HL-60/S4 (cell line): ENCODE data around the gene PDE3A.

ENCODE experiments used
- in situ Hi-C: fragments of 300-500 bp; cut with MboI; formaldehyde crosslinking; loops from 2 replicates; pipeline ENCODE4 v1.14.3; 2022; ENCODE audit warnings: low sequenced_read_pairs

The PDE3A gene

GRCh38 chr12:20420557-20420956 lies 52.2 kb downstream of the PDE3A start:
- in situ Hi-C loops: no loop called here

- in situ Hi-C loops: no loop called here
These were observed 53.1 kb downstream of the PDE3A start for GRCh38 chr12:20421421-20421820.

- in situ Hi-C loops: no loop called here
These were observed 55.2 kb downstream of the PDE3A start for GRCh38 chr12:20423557-20423956.

- in situ Hi-C loops: no loop called here
These were observed 56.5 kb downstream of the PDE3A start for GRCh38 chr12:20424841-20425240.

- in situ Hi-C loops: no loop called here
These were observed 57.9 kb downstream of the PDE3A start for GRCh38 chr12:20426191-20426590.

GRCh38 chr12:20426957-20427356 lies 58.6 kb downstream of the PDE3A start:
- in situ Hi-C loops: no loop called here

- in situ Hi-C loops: no loop called here
These were observed 61.5 kb downstream of the PDE3A start for GRCh38 chr12:20429852-20430251.

GRCh38 chr12:20432290-20432689 lies 64.0 kb downstream of the PDE3A start:
- in situ Hi-C loops: no loop called here

GRCh38 chr12:20434996-20435395 lies 66.7 kb downstream of the PDE3A start:
- in situ Hi-C loops: no loop called here

GRCh38 chr12:20436316-20436715 lies 68.0 kb downstream of the PDE3A start:
- in situ Hi-C loops: no loop called here

GRCh38 chr12:20438299-20438779 lies 70.0 kb downstream of the PDE3A start:
- in situ Hi-C loops: no loop called here

GRCh38 chr12:20439626-20440025 lies 71.3 kb downstream of the PDE3A start:
- in situ Hi-C loops: no loop called here

- in situ Hi-C loops: no loop called here
These were observed 72.1 kb downstream of the PDE3A start for GRCh38 chr12:20440408-20440807.

- in situ Hi-C loops: no loop called here
These were observed 74.0 kb downstream of the PDE3A start for GRCh38 chr12:20442322-20442721.

- in situ Hi-C loops: no loop called here
These were observed 74.9 kb downstream of the PDE3A start for GRCh38 chr12:20443255-20443654.

- in situ Hi-C loops: no loop called here
These were observed 75.5 kb downstream of the PDE3A start for GRCh38 chr12:20443792-20444191.

- in situ Hi-C loops: no loop called here
These were observed 76.3 kb downstream of the PDE3A start for GRCh38 chr12:20444595-20445170.

- in situ Hi-C loops: no loop called here
These were observed 77.3 kb downstream of the PDE3A start for GRCh38 chr12:20445687-20446086.

GRCh38 chr12:20446836-20447235 lies 78.5 kb downstream of the PDE3A start:
- in situ Hi-C loops: no loop called here

- in situ Hi-C loops: no loop called here
These were observed 80.4 kb downstream of the PDE3A start for GRCh38 chr12:20448781-20449180.

GRCh38 chr12:20450591-20451180 lies 82.3 kb downstream of the PDE3A start:
- in situ Hi-C loops: no loop called here

GRCh38 chr12:20451761-20452160 lies 83.4 kb downstream of the PDE3A start:
- in situ Hi-C loops: no loop called here

GRCh38 chr12:20452496-20453010 lies 84.2 kb downstream of the PDE3A start:
- in situ Hi-C loops: no loop called here
